CD4-positive, alpha-beta memory T cell (primary cell): ENCODE measurements around the gene NUP43. TPM values are rescaled to one million over a fixed set of nuclear protein-coding genes. Genes with fewer than 3 reads are reported as not detected.
A peak's percentile ranks its signal among the peaks of the same experiment; 100 is the strongest.

ENCODE experiments used
- CTCF ChIA-PET: fragments of 350-600 bp; sonication (Branson Sonifier 250); formaldehyde crosslinking; loops from one replicate; lab custom pipeline; 2021; ENCODE audit warnings: inconsistent platforms; ENCODE audit not compliant: partially characterized antibody; lab: Charles Lee
- POLR2A ChIA-PET: fragments of 350-600 bp; sonication (Branson Sonifier 250); formaldehyde crosslinking; loops from one replicate; lab custom pipeline; 2021; ENCODE audit not compliant: partially characterized antibody; lab: Charles Lee
- DNase-seq, 5 donors: peaks; one replicate each; pipeline versions ENCODE4 v3.0.0 to v3.0.0-alpha.2; 2020 to 2022; ENCODE audit warnings: mixed read lengths in 1 of 5
- H3K27ac ChIP-seq: one replicate; pipeline ENCODE4 v1.7.0; 2013; ENCODE audit warnings: low read depth, low read length
- H3K27me3 ChIP-seq: 2 replicates; pipeline ENCODE4 v1.7.0; 2013; ENCODE audit warnings: mild to moderate bottlenecking, low read length, moderate library complexity; ENCODE audit not compliant: insufficient read depth
- H3K36me3 ChIP-seq: 2 replicates; pipeline ENCODE4 v1.7.0; 2013; ENCODE audit warnings: mild to moderate bottlenecking, low read length, moderate library complexity; ENCODE audit not compliant: insufficient read depth
- H3K4me1 ChIP-seq: 2 replicates; pipeline ENCODE4 v1.7.0; 2013; ENCODE audit warnings: mild to moderate bottlenecking, low read length, moderate library complexity; ENCODE audit not compliant: insufficient read depth
- H3K4me3 ChIP-seq, 2 donors: one replicate each; pipeline ENCODE4 v1.7.0; 2013; ENCODE audit warnings: low read length in 2 of 2, mild to moderate bottlenecking in 1 of 2
- H3K9me3 ChIP-seq, 2 donors: one replicate each; pipeline ENCODE4 v1.7.0; 2013; ENCODE audit warnings: low read length in 2 of 2, control low read depth in 1 of 2; ENCODE audit not compliant: control insufficient read depth in 1 of 2
- H3K27ac Mint-ChIP-seq, 7 donors: one replicate each; pipeline ENCODE4 v1.8.0; 2020 to 2021; ENCODE audit warnings: mixed read lengths in 7 of 7, mild to moderate bottlenecking in 6 of 7, inconsistent platforms in 3 of 7, moderate library complexity in 3 of 7
- H3K27me3 Mint-ChIP-seq, 2 donors: one replicate each; pipeline ENCODE4 v1.8.0; 2020 to 2021; ENCODE audit warnings: mixed read lengths in 2 of 2
- H3K36me3 Mint-ChIP-seq, 2 donors: one replicate each; pipeline ENCODE4 v1.8.0; 2020 to 2021; ENCODE audit warnings: mixed read lengths in 2 of 2, inconsistent platforms in 1 of 2, mild to moderate bottlenecking in 1 of 2
- H3K4me1 Mint-ChIP-seq, 4 donors: one replicate each; pipeline ENCODE4 v1.8.0; 2020 to 2021; ENCODE audit warnings: mixed read lengths in 4 of 4, mild to moderate bottlenecking in 1 of 4
- H3K4me3 Mint-ChIP-seq, 8 donors: one replicate each; pipeline ENCODE4 v1.8.0; 2020 to 2021; ENCODE audit warnings: mixed read lengths in 8 of 8, mild to moderate bottlenecking in 7 of 8, moderate library complexity in 6 of 8, inconsistent platforms in 3 of 8
- H3K9me3 Mint-ChIP-seq, 8 donors: one replicate each; pipeline ENCODE4 v1.8.0; 2020 to 2021; ENCODE audit warnings: mixed read lengths in 8 of 8, mild to moderate bottlenecking in 5 of 8, inconsistent platforms in 3 of 8, moderate library complexity in 1 of 8
- intact Hi-C: fragments of 100-400 bp; cut with micrococcal nuclease; formaldehyde crosslinking; loops from one replicate; pipeline ENCODE4 v1.15.1; 2023
- polyA plus RNA-seq, 2 donors: library from polyadenylated mRNA; unstranded; fragments of 300-500 nt; fragmentation: Illumina TruSeq; gene quantifications; one replicate each; pipeline ENCODE4 v1.2.3, GENCODE V29; 2021
- total RNA-seq, 2 experiments: library from RNA; stranded (reverse); gene quantifications; one replicate each; pipeline ENCODE4 v1.2.3, GENCODE V29; 2021

Gene NUP43, protein sequence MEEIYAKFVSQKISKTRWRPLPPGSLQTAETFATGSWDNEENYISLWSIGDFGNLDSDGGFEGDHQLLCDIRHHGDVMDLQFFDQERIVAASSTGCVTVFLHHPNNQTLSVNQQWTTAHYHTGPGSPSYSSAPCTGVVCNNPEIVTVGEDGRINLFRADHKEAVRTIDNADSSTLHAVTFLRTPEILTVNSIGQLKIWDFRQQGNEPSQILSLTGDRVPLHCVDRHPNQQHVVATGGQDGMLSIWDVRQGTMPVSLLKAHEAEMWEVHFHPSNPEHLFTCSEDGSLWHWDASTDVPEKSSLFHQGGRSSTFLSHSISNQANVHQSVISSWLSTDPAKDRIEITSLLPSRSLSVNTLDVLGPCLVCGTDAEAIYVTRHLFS
- total RNA-seq = 10 to 100 TPM; 56.0 to 58.3 TPM
- 1 to 10 TPM; 1.9 to 7.3 TPM for polyA plus RNA-seq

DNA sequence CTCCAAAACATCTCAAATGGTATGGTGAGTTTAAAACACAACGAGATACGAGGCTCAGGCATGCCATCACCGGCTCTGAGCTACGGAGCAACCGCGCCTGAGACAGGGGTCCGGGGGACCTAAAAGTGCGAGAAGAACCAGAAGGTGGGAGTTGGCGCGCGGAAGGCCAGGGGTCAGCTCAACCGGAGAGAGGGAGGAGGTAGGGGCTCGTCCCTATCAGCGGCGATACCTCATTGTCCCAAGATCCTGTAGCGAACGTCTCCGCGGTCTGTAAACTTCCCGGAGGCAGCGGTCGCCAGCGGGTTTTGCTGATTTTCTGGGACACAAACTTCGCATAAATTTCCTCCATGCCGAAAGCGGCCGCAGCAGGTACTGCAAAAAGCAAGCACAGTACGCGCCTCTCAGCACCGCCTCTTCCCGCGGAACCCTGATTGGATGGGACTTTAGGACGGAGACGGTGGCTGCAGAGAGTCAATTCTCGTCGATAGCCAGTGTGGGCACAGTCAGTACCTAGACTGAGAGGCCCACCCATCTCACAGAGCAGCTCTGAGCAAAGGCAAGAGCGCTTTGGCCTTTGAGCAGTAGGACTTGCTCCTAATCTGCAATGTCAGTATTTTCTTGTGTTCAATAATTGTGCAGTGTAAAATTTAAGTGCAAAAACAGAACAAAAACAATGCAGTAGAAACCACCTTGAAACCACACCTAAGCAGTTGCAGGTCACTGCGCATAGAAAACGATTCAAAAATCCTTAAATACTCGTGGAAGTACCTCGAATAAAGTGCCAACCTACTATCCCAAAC, at the start of gene NUP43:
NUP43 (minus strand) TSS at position 383 of the 800 bp plus-strand sequence; CDS start at position 349, 34 bp downstream.
- no peaks in the 10 kb centered on the region for H3K27me3 ChIP-seq
- H3K4me1 ChIP-seq = peaks cover 36% of the 10 kb centered on the region
- intact Hi-C loops = loop anchor here (1.0 to 5.0 kb wide), 5 partner anchors 28 to 199 kb away; partner anchors contain the start of genes GINM1, KATNA1, LATS1 and LRP11
- H3K4me3 Mint-ChIP-seq = peak within 1 kb of the TSS; percentile 92 to 99 (median 97)
- H3K4me1 Mint-ChIP-seq = peaks cover 18 to 47% (median 31%) of the 10 kb centered on the region in 4 donors
- H3K27me3 Mint-ChIP-seq = no peaks in the 10 kb centered on the region
- peak; percentile 89 to 92 (median 89) for DNase-seq
- peak within 1 kb of the TSS; percentile 87 to 90 for H3K4me3 ChIP-seq
- H3K9me3 Mint-ChIP-seq = no peaks in the 10 kb centered on the region
- H3K27ac Mint-ChIP-seq = peak within 1 kb of the TSS; percentile 88 to 97 (median 94)
- H3K36me3 Mint-ChIP-seq = peaks cover 5 to 31% of the 10 kb centered on the region in 2 donors
- H3K36me3 ChIP-seq = peaks cover 21% of the 10 kb centered on the region
- POLR2A ChIA-PET = interaction anchor here (0.6 to 6.7 kb wide), 9 partner anchors 10 to 1119 kb away, joined by 3 to 82 read pairs (median 3); partner anchors contain the start of genes KATNA1, LATS1, MTHFD1L and PPIL4
- H3K27ac ChIP-seq = peak within 1 kb of the TSS; percentile 78
- no peaks in the 10 kb centered on the region for H3K9me3 ChIP-seq
- CTCF ChIA-PET = interaction anchor here (0.6 to 2.7 kb wide), 4 partner anchors 9 to 47 kb away, joined by 3 to 6 read pairs (median 4); partner anchors contain the start of gene LATS1

DNA sequence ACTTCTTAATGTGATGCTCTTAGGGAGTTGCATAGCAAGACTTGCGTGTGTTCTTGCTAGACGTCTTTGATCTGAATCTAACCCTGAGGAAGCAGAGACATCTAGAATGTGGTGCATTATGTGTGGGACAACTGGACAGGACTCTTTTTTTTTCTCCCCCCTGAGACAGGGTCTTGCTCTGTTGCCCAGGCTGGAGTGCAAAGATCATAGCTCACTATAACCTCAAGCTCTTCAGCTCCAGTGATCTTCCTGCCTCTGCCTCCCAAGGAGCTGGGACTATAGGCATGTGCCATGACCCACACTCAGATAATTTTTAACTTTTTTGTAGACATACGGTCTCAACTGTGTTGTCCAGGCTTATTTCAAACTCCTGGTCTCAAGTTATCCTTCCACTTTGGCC, 37.2 kb upstream of the NUP43 start:
- H3K4me1 Mint-ChIP-seq = peaks cover 0 to 6% (median 3%) of the 10 kb centered on the region in 4 donors
- CTCF ChIA-PET = interaction anchor here (1.0 kb wide), 1 partner anchor 10 kb away, joined by 3 read pairs; no protein-coding TSS in a partner anchor

DNA sequence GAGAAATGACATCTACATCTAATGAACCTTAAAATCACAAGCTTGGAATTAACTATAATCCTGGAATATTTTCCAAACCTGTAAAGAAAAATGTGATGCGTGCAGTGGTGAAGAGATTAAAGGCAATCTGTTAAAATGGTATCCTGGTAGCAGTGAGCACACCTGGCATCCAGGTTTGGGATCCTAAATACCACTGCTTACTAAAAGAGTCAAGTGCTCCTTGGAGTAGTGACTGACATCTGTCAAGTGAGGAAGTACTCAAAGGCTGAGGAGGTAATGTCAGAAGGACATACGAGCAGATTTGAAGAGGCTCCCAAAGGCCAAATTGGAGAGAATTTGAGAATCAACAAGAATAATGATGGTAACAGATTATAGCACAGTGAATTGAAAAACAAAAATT, 36.0 kb upstream of the NUP43 start:
- no peak for DNase-seq
- H3K36me3 ChIP-seq = peaks cover 7% of the 10 kb centered on the region
- peaks cover 15 to 32% of the 10 kb centered on the region in 2 donors for H3K36me3 Mint-ChIP-seq
- H3K4me3 ChIP-seq = no peak overlapping the region
- no peaks in the 10 kb centered on the region for H3K9me3 Mint-ChIP-seq
- H3K4me1 Mint-ChIP-seq = peaks cover 0 to 4% (median under 1%) of the 10 kb centered on the region in 4 donors
- ChIA-PET POLR2A (no interaction called here), CTCF (no interaction called here)
- H3K4me3 Mint-ChIP-seq = no peak overlapping the region
- H3K4me1 ChIP-seq = no peaks in the 10 kb centered on the region
- peak overlapping the region in 2 of 7 donors; percentile 13 to 45 for H3K27ac Mint-ChIP-seq
- H3K9me3 ChIP-seq = no peaks in the 10 kb centered on the region
- no peaks in the 10 kb centered on the region for H3K27me3 Mint-ChIP-seq
- intact Hi-C loops = no loop called here
- no peak overlapping the region for H3K27ac ChIP-seq
- no peaks in the 10 kb centered on the region for H3K27me3 ChIP-seq

More for the DNA sequence above, 37.2 kb upstream of the NUP43 start:
- no peak overlapping the region for H3K4me3 Mint-ChIP-seq
- Histone ChIP-seq H3K9me3 (no peaks in the 10 kb centered on the region), H3K4me3 (no peak overlapping the region), H3K27ac (no peak overlapping the region), H3K27me3 (no peaks in the 10 kb centered on the region), H3K4me1 (no peaks in the 10 kb centered on the region), H3K36me3 (peaks cover 7% of the 10 kb centered on the region)
- no peak overlapping the region for H3K27ac Mint-ChIP-seq
- no peaks in the 10 kb centered on the region for H3K9me3 Mint-ChIP-seq
- DNase-seq = no peak
- no peaks in the 10 kb centered on the region for H3K27me3 Mint-ChIP-seq
- H3K36me3 Mint-ChIP-seq = peaks cover 22 to 34% of the 10 kb centered on the region in 2 donors
- intact Hi-C loops = no loop called here
- POLR2A ChIA-PET = interaction anchor here (0.9 kb wide), 1 partner anchor 65 kb away, joined by 7 read pairs; the partner anchor contains the start of gene LATS1

DNA sequence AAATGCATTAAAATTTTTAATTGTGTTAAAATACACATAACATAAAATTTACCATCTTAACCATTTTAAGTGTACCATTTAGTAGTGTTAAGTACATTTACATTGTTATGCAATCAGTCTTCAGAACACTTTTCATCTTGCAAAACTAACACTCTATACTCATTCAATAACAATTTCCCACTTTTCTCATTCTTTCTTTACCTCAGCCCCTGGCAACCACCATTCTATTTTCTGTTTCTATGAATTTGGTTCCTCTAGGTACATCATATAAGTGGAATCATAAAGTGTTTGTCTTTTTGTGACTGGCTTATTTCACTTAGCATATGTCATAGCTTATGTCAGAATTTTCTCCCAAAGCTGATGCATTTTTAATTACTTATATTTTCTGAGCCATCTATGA, 35.4 kb upstream of the NUP43 start:
- Mint-ChIP-seq H3K36me3 (peaks cover 15 to 34% of the 10 kb centered on the region in 2 donors), H3K9me3 (no peaks in the 10 kb centered on the region)

DNA sequence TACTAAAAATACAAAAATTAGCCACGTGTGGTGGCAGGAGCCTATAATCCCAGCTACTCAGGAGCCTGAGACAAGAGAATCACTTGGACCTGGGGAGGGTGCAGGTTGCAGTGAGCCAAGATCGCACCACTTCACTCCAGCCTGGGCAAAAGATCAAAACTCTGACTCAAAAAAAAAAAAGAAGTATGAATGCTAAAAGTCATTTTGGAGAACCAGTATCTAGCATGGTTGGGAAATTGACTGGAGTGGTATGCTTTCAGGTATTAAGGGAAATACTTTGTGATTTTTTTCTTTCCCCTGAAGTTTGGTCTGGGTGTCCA, 33.3 kb upstream of the NUP43 start:
- Mint-ChIP-seq H3K9me3 (no peaks in the 10 kb centered on the region), H3K36me3 (peaks cover 19 to 40% of the 10 kb centered on the region in 2 donors), H3K27me3 (no peaks in the 10 kb centered on the region), H3K27ac (no peak overlapping the region), H3K4me1 (peaks cover 0 to 4% (median under 1%) of the 10 kb centered on the region in 4 donors), H3K4me3 (no peak overlapping the region)
- ChIA-PET POLR2A (no interaction called here), CTCF (no interaction called here)
- intact Hi-C loops = no loop called here
- H3K27ac ChIP-seq = no peak overlapping the region
- H3K9me3 ChIP-seq = no peaks in the 10 kb centered on the region
- H3K4me1 ChIP-seq = no peaks in the 10 kb centered on the region
- H3K36me3 ChIP-seq = peaks cover 7% of the 10 kb centered on the region
- no peak overlapping the region for H3K4me3 ChIP-seq
- H3K27me3 ChIP-seq = no peaks in the 10 kb centered on the region
- DNase-seq = no peak

More for the DNA sequence above, 35.4 kb upstream of the NUP43 start:
- H3K27me3 ChIP-seq = no peaks in the 10 kb centered on the region
- no peak for DNase-seq
- no peaks in the 10 kb centered on the region for H3K9me3 ChIP-seq
- H3K4me1 ChIP-seq = no peaks in the 10 kb centered on the region
- H3K36me3 ChIP-seq = peaks cover 7% of the 10 kb centered on the region
- no peak overlapping the region for H3K27ac ChIP-seq
- POLR2A ChIA-PET = no interaction called here
- no peak overlapping the region for H3K4me3 ChIP-seq
- CTCF ChIA-PET = no interaction called here
- no peak overlapping the region for H3K27ac Mint-ChIP-seq
- no peak overlapping the region for H3K4me3 Mint-ChIP-seq
- H3K27me3 Mint-ChIP-seq = no peaks in the 10 kb centered on the region
- intact Hi-C loops = no loop called here
- peaks cover 0 to 4% (median under 1%) of the 10 kb centered on the region in 4 donors for H3K4me1 Mint-ChIP-seq

DNA sequence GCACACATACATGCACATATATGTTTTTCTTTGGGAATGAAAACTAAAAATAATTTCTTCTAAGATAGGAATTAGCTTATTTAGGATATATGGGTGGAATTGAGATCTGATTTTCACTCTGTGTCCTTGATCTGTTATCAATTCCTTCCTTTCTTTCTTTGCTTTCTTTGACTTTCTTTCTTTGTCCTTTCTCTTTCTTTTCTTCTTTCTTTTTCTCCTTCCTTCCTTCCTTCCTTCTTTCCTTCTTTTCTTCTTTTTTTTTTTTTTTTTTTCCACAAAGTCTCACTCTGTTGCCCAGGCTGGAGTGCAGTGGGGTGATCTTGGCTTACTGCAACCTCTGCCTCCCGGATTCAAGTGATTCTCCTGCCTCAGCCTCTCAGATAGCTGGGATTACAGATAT, 31.3 kb upstream of the NUP43 start:
- peaks cover 3% of the 10 kb centered on the region for H3K36me3 ChIP-seq
- H3K27ac ChIP-seq = no peak overlapping the region
- no peak overlapping the region for H3K4me3 Mint-ChIP-seq
- no peaks in the 10 kb centered on the region for H3K27me3 ChIP-seq
- H3K4me1 ChIP-seq = no peaks in the 10 kb centered on the region
- H3K4me3 ChIP-seq = no peak overlapping the region
- no peaks in the 10 kb centered on the region for H3K9me3 Mint-ChIP-seq
- H3K27ac Mint-ChIP-seq = no peak overlapping the region
- DNase-seq = no peak
- ChIA-PET POLR2A (no interaction called here), CTCF (interaction anchor here (0.7 kb wide), 1 partner anchor 66 kb away, joined by 4 read pairs; no protein-coding TSS in a partner anchor)
- no peaks in the 10 kb centered on the region for H3K27me3 Mint-ChIP-seq
- peaks cover 0 to 2% (median under 1%) of the 10 kb centered on the region in 4 donors for H3K4me1 Mint-ChIP-seq
- H3K9me3 ChIP-seq = no peaks in the 10 kb centered on the region
- peaks cover 9 to 28% of the 10 kb centered on the region in 2 donors for H3K36me3 Mint-ChIP-seq
- intact Hi-C loops = no loop called here

DNA sequence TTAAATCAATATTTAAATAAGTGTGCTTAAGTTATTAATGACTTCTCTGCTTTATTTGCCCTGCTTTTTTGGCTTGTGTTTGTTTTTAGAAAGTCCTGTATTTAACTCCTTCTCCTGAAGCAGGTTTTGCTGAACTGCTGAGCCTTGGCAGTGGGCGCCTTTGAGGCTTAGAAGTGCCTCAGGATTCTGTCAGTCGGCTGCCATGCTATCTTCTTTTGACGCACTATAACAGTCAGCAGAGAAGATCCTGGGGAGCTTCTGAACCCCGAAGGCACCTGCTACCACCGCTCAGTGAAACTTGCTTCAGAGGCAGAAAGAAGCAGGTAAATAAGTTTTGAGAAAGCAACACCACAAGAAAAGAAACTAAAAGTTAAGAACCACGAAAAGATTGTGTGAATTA, 25.6 kb upstream of the NUP43 start:
- Mint-ChIP-seq H3K27me3 (no peaks in the 10 kb centered on the region), H3K9me3 (no peaks in the 10 kb centered on the region), H3K4me1 (peaks cover 0 to 6% (median 5%) of the 10 kb centered on the region in 4 donors), H3K4me3 (no peak overlapping the region), H3K27ac (peak overlapping the region in 1 of 7 donors; percentile 46), H3K36me3 (peaks cover 8 to 30% of the 10 kb centered on the region in 2 donors)
- H3K4me1 ChIP-seq = no peaks in the 10 kb centered on the region
- intact Hi-C loops = no loop called here
- H3K4me3 ChIP-seq = no peak overlapping the region
- CTCF ChIA-PET = no interaction called here
- no peaks in the 10 kb centered on the region for H3K27me3 ChIP-seq
- POLR2A ChIA-PET = no interaction called here
- H3K27ac ChIP-seq = no peak overlapping the region
- H3K36me3 ChIP-seq = no peaks in the 10 kb centered on the region
- H3K9me3 ChIP-seq = no peaks in the 10 kb centered on the region
- DNase-seq = no peak
